ENCODE measurements around the gene MYO18A. TPM values are rescaled to one million over a fixed set of nuclear protein-coding genes. Genes with fewer than 3 reads are reported as not detected.

The MYO18A gene
- total RNA-seq, 2 donors from 2014 or later: 106 to 332 TPM

- DNase-seq (ENCODE audit: low spot score) (no peak), ATAC-seq (ENCODE audit: insufficient number of reproducible peaks, low FRiP score, low read depth) (no peak)
- Histone ChIP-seq H3K4me3 (no peak overlapping the region), H3K27me3 (replicated peaks; ENCODE audit: insufficient read depth) (no peaks in the 10 kb centered on the region), H3K9me3 (no peaks in the 10 kb centered on the region), H3K27ac (no peak overlapping the region), H3K36me3 (peaks cover 61% of the 10 kb centered on the region), H3K4me1 (ENCODE audit: control insufficient read depth in 1 of 2, low read depth in 2 of 2) (peaks cover 0 to 18% of the 10 kb centered on the region in 2 donors)
- TF ChIP-seq CTCF (IDR thresholded peaks at IDR 0.05): no peak
These were observed 69.8 kb downstream of the MYO18A start for GRCh38 chr17:29110372-29110757.

DNA sequence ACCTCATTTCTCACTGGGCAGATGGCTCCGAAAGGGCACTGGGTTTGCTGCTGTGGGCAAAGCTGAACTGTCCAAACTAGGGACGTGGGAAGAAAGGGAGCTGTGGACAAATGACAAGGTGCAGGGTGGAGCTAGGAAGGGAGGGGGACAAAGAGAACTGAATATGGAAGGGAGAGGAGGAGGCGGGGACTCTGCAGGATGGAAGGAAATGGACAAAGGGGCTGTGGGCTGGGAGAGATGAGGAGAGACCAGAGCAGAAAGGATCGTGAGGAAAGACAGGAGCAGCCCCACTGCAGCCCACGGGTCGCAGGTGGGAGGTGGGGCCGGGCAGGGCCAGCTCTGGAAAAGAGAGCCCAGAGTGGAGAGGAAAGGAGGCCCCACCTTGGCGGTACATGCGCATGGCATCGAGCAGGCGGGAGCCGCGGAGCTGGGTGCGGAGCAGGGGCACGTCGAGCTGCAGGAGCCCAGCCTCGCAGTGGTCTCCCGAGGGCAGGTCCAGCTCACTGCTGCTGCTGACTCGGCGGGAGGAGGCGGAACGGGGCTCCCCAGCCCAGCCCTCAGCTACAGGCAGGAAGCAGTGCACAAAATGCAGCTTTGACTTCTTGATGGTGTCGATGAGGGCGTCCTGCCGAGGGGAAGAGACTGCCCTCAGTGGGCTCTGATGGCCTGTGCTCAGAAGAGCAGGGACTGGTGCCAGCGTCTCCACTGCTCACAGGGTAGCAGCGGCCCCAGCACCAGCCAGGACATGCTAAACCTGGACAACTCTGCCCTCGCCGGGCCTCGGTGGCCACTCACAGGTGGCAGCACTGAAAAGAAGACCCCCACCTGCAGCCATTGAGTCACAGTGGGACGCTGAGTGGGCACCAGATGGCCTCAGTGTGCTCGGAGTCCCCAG is 70.5 kb downstream of the MYO18A start:
- Histone ChIP-seq H3K4me3 (no peak overlapping the region), H3K9me3 (no peaks in the 10 kb centered on the region), H3K4me1 (ENCODE audit: control insufficient read depth in 1 of 2, low read depth in 2 of 2) (peaks cover 0 to 18% of the 10 kb centered on the region in 2 donors), H3K36me3 (peaks cover 59% of the 10 kb centered on the region), H3K27ac (no peak overlapping the region), H3K27me3 (replicated peaks; ENCODE audit: insufficient read depth) (no peaks in the 10 kb centered on the region)
- DNase-seq (ENCODE audit: low spot score) (no peak), ATAC-seq (ENCODE audit: insufficient number of reproducible peaks, low FRiP score, low read depth) (no peak)
- TF ChIP-seq CTCF (IDR thresholded peaks at IDR 0.05): no peak

- Histone ChIP-seq H3K27ac (no peak overlapping the region), H3K4me3 (no peak overlapping the region), H3K36me3 (peaks cover 60% of the 10 kb centered on the region), H3K9me3 (no peaks in the 10 kb centered on the region), H3K4me1 (ENCODE audit: control insufficient read depth in 1 of 2, low read depth in 2 of 2) (peaks cover 0 to 18% of the 10 kb centered on the region in 2 donors), H3K27me3 (replicated peaks; ENCODE audit: insufficient read depth) (no peaks in the 10 kb centered on the region)
- DNase-seq (ENCODE audit: low spot score) (no peak), ATAC-seq (ENCODE audit: insufficient number of reproducible peaks, low FRiP score, low read depth) (no peak)
- no peak for TF ChIP-seq CTCF (IDR thresholded peaks at IDR 0.05)
These were observed 71.2 kb downstream of the MYO18A start for GRCh38 chr17:29108823-29109476.

DNA sequence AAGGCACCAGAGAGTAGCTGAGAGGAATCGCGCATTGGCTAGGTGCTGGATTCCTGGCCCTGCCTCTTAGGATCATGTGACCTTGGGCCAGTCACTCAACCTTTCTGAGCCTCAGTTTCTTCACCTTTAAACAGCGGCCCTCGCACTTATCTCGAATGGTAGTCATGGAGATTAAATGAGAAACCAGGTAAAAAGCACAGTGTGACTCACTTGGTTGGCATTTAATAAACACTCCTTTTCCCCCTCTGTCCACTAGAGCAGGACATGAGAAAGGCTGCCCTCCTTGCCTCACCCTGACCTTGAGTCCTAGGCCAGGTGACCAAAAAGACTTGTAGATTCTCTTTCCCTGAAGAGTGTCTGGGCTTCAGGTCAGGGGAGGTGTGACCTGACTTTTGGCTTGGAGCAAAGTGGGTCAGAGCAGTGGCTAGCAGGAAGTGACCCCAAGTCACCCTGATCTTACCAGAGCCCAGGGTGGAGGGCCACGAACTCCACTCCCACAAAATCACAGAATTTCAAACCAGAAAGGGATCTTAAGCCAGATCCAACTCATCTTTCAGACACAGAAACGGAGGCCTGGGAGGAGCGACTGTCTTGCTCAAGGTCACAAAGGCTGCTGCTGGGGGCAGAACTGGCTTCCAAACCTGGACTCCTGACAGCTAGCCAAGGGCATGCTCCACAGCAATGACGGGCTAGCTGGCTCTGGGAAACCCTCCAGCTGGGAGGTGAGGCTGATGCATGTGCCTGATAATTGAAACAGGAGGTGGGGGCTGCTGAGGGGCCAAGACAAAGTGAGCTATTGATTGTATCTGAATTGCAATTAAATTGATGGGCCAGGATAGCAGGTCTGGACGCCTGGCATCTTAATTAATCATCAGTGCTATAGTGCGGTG is 72.0 kb downstream of the MYO18A start:
- H3K27me3 ChIP-seq (replicated peaks; ENCODE audit: insufficient read depth): no peaks in the 10 kb centered on the region
- H3K9me3 ChIP-seq: no peaks in the 10 kb centered on the region
- ATAC-seq (ENCODE audit: insufficient number of reproducible peaks, low FRiP score, low read depth) (no peak), DNase-seq (ENCODE audit: low spot score) (no peak)
- H3K4me1 ChIP-seq (ENCODE audit: control insufficient read depth in 1 of 2, low read depth in 2 of 2): peaks cover 0 to 16% of the 10 kb centered on the region in 2 donors
- H3K4me3 ChIP-seq: no peak overlapping the region
- TF ChIP-seq CTCF (IDR thresholded peaks at IDR 0.05): no peak
- no peak overlapping the region for H3K27ac ChIP-seq
- peaks cover 62% of the 10 kb centered on the region for H3K36me3 ChIP-seq

Data from thoracic aorta (tissue), 2 donors.